ENCODE data around the gene PRKN. TPM values are rescaled to one million over a fixed set of nuclear protein-coding genes. Genes with fewer than 3 reads are reported as not detected.
"Not testable (repeated sequence)": the region's sequence is repeated elsewhere in the genome, so short reads cannot be mapped to it uniquely, and the experiment has no call there.

PRKN gene
- total RNA-seq, 1 donor from 2014 or later: not detected

GRCh38 chr6:162533009-162533400, 194.6 kb downstream of the PRKN start:
- Mint-ChIP-seq H3K27me3 (ENCODE audit: low read depth) (no peaks in the 10 kb centered on the region), H3K27ac (no peak overlapping the region)
- intact Hi-C loops (cut with micrococcal nuclease): no loop called here

DNA sequence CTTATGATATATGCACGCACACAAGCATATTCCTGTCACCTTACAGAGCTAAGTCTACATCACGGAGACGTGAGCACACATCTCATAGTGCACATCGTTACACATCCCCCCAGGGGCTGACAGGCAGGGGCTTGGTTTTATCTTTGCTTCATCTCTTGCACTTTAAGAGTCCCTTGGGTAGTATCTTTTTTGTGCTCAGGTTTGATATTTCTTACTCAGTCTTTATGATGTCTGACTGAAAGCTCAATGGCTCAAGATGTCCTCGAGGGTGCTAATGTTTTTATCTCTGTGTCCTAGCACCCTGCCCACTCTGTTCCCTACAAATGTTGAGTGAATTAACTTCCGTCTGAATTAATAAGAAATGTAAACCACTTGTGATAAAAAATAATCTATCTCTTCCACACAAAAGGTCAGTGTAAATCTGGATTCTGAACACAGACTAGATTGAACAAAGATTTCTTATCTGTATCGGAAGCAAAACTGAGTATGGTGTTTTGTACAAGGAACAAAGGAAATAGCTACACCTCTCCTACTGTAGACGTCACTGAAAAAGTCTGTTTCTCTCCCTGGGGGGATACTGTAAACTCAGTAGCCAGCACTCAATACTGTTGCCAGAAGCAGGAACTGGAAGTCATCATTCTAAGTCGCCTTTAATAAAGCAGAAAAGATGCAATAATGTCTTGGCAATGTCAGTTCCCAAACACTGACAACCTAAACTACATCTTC, 195.1 kb downstream of the PRKN start:
- intact Hi-C loops (cut with micrococcal nuclease): no loop called here
- no peaks in the 10 kb centered on the region for H3K27me3 Mint-ChIP-seq (ENCODE audit: low read depth)
- H3K4me1 Mint-ChIP-seq (ENCODE audit: low read depth): no peaks in the 10 kb centered on the region
- H3K27ac Mint-ChIP-seq: no peak overlapping the region
- no peak for DNase-seq (ENCODE audit: low spot score)
- H3K4me3 Mint-ChIP-seq (ENCODE audit: low read depth): no peak overlapping the region
- no peaks in the 10 kb centered on the region for H3K36me3 Mint-ChIP-seq (ENCODE audit: low read depth)
- no peaks in the 10 kb centered on the region for H3K9me3 Mint-ChIP-seq

More at GRCh38 chr6:162533009-162533400, 194.6 kb downstream of the PRKN start:
- DNase-seq (ENCODE audit: low spot score): no peak
- no peaks in the 10 kb centered on the region for H3K36me3 Mint-ChIP-seq (ENCODE audit: low read depth)
- no peak overlapping the region for H3K4me3 Mint-ChIP-seq (ENCODE audit: low read depth)
- H3K9me3 Mint-ChIP-seq: no peaks in the 10 kb centered on the region
- no peaks in the 10 kb centered on the region for H3K4me1 Mint-ChIP-seq (ENCODE audit: low read depth)

DNA sequence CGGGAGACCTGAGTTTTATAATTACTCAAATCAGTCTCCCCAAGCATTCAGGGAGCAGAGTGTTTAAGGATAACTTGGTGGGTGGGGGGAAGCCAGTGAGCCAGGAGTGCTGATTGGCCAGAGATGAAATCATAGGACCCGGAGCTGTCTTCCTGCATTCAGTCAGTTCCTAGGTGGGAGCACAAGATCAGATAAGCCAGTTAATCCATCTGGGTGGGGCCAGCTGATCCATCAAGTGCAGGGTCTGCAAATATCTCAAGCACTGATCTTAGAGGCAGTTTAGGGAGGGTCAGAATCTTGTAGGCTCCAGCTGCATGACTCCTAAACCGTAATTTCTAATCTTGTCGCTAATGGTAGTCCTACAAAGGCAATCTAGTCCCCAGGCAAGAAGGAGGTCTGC, 196.2 kb downstream of the PRKN start:
- not testable (repeated sequence) for H3K4me3 Mint-ChIP-seq (ENCODE audit: low read depth)

DNA sequence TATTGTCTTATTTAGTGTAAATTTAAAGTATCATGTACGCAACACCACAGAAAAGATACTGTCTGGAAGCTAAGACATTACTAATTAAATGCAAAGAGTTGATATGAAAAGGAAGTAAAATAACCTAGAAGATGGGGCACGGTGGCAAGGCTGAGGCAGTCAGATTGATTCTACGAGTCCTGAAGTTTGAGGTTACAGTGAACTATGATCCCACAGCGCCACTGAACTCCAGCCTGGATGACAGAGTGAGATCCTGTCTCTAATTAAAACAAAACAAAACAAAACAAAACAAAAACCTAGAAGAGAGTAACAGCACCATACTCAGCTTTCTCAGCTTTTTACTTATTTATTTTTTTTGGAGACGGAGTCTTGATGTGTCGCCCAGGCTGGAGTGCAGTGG, 199.0 kb downstream of the PRKN start:
- no peak overlapping the region for H3K4me3 Mint-ChIP-seq (ENCODE audit: low read depth)
- intact Hi-C loops (cut with micrococcal nuclease): no loop called here
- no peak overlapping the region for H3K27ac Mint-ChIP-seq
- H3K27me3 Mint-ChIP-seq (ENCODE audit: low read depth): no peaks in the 10 kb centered on the region
- H3K9me3 Mint-ChIP-seq: no peaks in the 10 kb centered on the region
- H3K36me3 Mint-ChIP-seq (ENCODE audit: low read depth): no peaks in the 10 kb centered on the region
- no peak for DNase-seq (ENCODE audit: low spot score)
- no peaks in the 10 kb centered on the region for H3K4me1 Mint-ChIP-seq (ENCODE audit: low read depth)

More for the DNA sequence above, 196.2 kb downstream of the PRKN start:
- H3K27me3 Mint-ChIP-seq (ENCODE audit: low read depth); H3K9me3 Mint-ChIP-seq; H3K4me1 Mint-ChIP-seq (ENCODE audit: low read depth); H3K36me3 Mint-ChIP-seq (ENCODE audit: low read depth); DNase-seq (ENCODE audit: low spot score); H3K27ac Mint-ChIP-seq; intact Hi-C loops (cut with micrococcal nuclease): not testable (repeated sequence)

DNA sequence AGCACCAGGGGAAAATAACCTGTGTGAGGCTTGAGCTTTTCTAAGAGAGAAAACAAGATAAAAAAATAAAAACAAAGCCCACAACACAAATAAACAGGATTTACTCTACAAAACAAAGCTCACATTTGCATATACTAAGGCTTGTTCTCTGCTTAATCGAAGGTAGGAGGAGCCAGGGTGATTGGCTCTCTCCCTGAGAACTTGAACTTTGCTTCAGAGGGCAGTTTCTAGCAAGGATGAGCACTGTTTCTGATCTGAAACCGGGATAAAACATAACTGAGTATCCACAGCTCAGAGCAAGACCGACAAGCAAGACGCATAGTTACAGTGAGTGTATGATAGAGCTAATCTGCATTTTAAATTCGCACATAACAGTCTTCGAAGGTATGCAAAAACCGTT, 200.6 kb downstream of the PRKN start:
- no peak for DNase-seq (ENCODE audit: low spot score)
- H3K36me3 Mint-ChIP-seq (ENCODE audit: low read depth): no peaks in the 10 kb centered on the region
- H3K9me3 Mint-ChIP-seq: no peaks in the 10 kb centered on the region
- H3K27me3 Mint-ChIP-seq (ENCODE audit: low read depth): no peaks in the 10 kb centered on the region
- H3K4me3 Mint-ChIP-seq (ENCODE audit: low read depth): no peak overlapping the region
- H3K27ac Mint-ChIP-seq: no peak overlapping the region
- intact Hi-C loops (cut with micrococcal nuclease): no loop called here
- H3K4me1 Mint-ChIP-seq (ENCODE audit: low read depth): no peaks in the 10 kb centered on the region

GRCh38 chr6:162525181-162525580, 202.4 kb downstream of the PRKN start:
- H3K4me1 Mint-ChIP-seq (ENCODE audit: low read depth): no peaks in the 10 kb centered on the region
- no peaks in the 10 kb centered on the region for H3K27me3 Mint-ChIP-seq (ENCODE audit: low read depth)
- no peaks in the 10 kb centered on the region for H3K9me3 Mint-ChIP-seq
- DNase-seq (ENCODE audit: low spot score): no peak
- intact Hi-C loops (cut with micrococcal nuclease): no loop called here
- H3K4me3 Mint-ChIP-seq (ENCODE audit: low read depth): no peak overlapping the region
- no peaks in the 10 kb centered on the region for H3K36me3 Mint-ChIP-seq (ENCODE audit: low read depth)
- no peak overlapping the region for H3K27ac Mint-ChIP-seq

DNA sequence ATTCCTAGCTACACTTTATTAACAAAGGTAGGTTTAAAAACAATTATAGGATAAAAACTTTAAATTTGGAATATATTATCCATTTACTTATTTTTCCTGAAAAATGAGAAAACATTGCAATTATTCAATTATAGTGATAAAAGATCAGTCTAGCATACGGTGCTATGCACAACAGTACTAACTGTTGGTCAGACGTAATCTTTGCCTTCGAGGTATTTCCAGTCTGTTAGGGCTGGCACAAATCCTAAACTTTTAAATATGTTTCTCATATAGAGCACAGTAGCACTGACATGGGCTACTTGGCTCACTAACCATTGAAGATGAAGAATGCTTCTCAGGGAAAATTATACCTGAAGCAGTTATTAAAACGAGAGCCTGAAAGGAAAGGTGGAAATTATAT, 214.8 kb downstream of the PRKN start:
- Mint-ChIP-seq H3K27me3 (ENCODE audit: low read depth) (no peaks in the 10 kb centered on the region), H3K36me3 (ENCODE audit: low read depth) (no peaks in the 10 kb centered on the region)
- no peak for DNase-seq (ENCODE audit: low spot score)

DNA sequence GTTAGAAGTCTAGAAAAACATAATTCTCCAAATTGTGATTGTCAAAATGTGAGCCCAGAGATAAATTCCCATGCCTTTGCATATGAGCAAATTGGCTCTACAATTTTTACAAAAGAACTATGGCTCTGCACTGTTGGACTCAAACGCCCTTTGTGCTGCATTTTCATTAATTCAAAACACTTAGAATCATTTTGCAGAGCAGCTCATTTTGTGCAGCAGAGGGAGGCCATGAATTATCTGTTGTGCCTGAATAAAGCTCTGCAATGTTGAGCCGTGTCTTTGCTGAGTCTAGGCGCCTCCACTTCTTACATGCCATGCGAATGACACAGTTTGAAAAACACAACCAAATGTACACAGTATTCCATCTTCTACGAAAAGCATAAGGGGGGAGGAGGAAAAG, 230.2 kb downstream of the PRKN start:
- Mint-ChIP-seq H3K4me3 (ENCODE audit: low read depth) (no peak overlapping the region), H3K4me1 (ENCODE audit: low read depth) (no peaks in the 10 kb centered on the region), H3K9me3 (no peaks in the 10 kb centered on the region), H3K27me3 (ENCODE audit: low read depth) (no peaks in the 10 kb centered on the region), H3K27ac (no peak overlapping the region), H3K36me3 (ENCODE audit: low read depth) (no peaks in the 10 kb centered on the region)
- intact Hi-C loops (cut with micrococcal nuclease): no loop called here
- no peak for DNase-seq (ENCODE audit: low spot score)

More for the DNA sequence above, 214.8 kb downstream of the PRKN start:
- Mint-ChIP-seq H3K4me1 (ENCODE audit: low read depth) (no peaks in the 10 kb centered on the region), H3K9me3 (no peaks in the 10 kb centered on the region), H3K4me3 (ENCODE audit: low read depth) (no peak overlapping the region), H3K27ac (no peak overlapping the region)
- intact Hi-C loops (cut with micrococcal nuclease): no loop called here

GRCh38 chr6:162493917-162494316, 233.6 kb downstream of the PRKN start:
- no peak for DNase-seq (ENCODE audit: low spot score)
- peaks cover 6% of the 10 kb centered on the region for H3K9me3 Mint-ChIP-seq
- H3K36me3 Mint-ChIP-seq (ENCODE audit: low read depth): no peaks in the 10 kb centered on the region
- intact Hi-C loops (cut with micrococcal nuclease): no loop called here
- no peak overlapping the region for H3K27ac Mint-ChIP-seq
- no peaks in the 10 kb centered on the region for H3K27me3 Mint-ChIP-seq (ENCODE audit: low read depth)
- no peak overlapping the region for H3K4me3 Mint-ChIP-seq (ENCODE audit: low read depth)
- H3K4me1 Mint-ChIP-seq (ENCODE audit: low read depth): no peaks in the 10 kb centered on the region

- Mint-ChIP-seq H3K9me3 (peaks cover 6% of the 10 kb centered on the region), H3K27ac (no peak overlapping the region), H3K4me3 (ENCODE audit: low read depth) (no peak overlapping the region), H3K36me3 (ENCODE audit: low read depth) (no peaks in the 10 kb centered on the region), H3K27me3 (ENCODE audit: low read depth) (no peaks in the 10 kb centered on the region), H3K4me1 (ENCODE audit: low read depth) (no peaks in the 10 kb centered on the region)
- no peak for DNase-seq (ENCODE audit: low spot score)
- intact Hi-C loops (cut with micrococcal nuclease): no loop called here
Observed at GRCh38 chr6:162491637-162492036, 235.9 kb downstream of the PRKN start.

- Mint-ChIP-seq H3K4me1 (ENCODE audit: low read depth) (no peaks in the 10 kb centered on the region), H3K27me3 (ENCODE audit: low read depth) (no peaks in the 10 kb centered on the region), H3K9me3 (peaks cover 6% of the 10 kb centered on the region), H3K36me3 (ENCODE audit: low read depth) (no peaks in the 10 kb centered on the region), H3K27ac (no peak overlapping the region), H3K4me3 (ENCODE audit: low read depth) (no peak overlapping the region)
- DNase-seq (ENCODE audit: low spot score): no peak
- intact Hi-C loops (cut with micrococcal nuclease): no loop called here
Observed at GRCh38 chr6:162489101-162489976, 238.2 kb downstream of the PRKN start.

GRCh38 chr6:162488444-162488843, 239.1 kb downstream of the PRKN start:
- Mint-ChIP-seq H3K36me3 (ENCODE audit: low read depth) (no peaks in the 10 kb centered on the region), H3K27me3 (ENCODE audit: low read depth) (no peaks in the 10 kb centered on the region), H3K4me1 (ENCODE audit: low read depth) (no peaks in the 10 kb centered on the region), H3K27ac (no peak overlapping the region), H3K9me3 (peaks cover 6% of the 10 kb centered on the region), H3K4me3 (ENCODE audit: low read depth) (no peak overlapping the region)
- intact Hi-C loops (cut with micrococcal nuclease): no loop called here
- no peak for DNase-seq (ENCODE audit: low spot score)

- H3K27ac Mint-ChIP-seq: no peak overlapping the region
- no peak overlapping the region for H3K4me3 Mint-ChIP-seq (ENCODE audit: low read depth)
- no peaks in the 10 kb centered on the region for H3K4me1 Mint-ChIP-seq (ENCODE audit: low read depth)
- intact Hi-C loops (cut with micrococcal nuclease): no loop called here
- peaks cover 6% of the 10 kb centered on the region for H3K9me3 Mint-ChIP-seq
- no peaks in the 10 kb centered on the region for H3K36me3 Mint-ChIP-seq (ENCODE audit: low read depth)
- H3K27me3 Mint-ChIP-seq (ENCODE audit: low read depth): no peaks in the 10 kb centered on the region
- no peak for DNase-seq (ENCODE audit: low spot score)
Observed at GRCh38 chr6:162485464-162485863, 242.1 kb downstream of the PRKN start.
